ENCODE results near the gene NPAS2.

The NPAS2 gene

GRCh38 chr2:100823665-100824438 lies 3.9 kb downstream of the NPAS2 start:
- no peak for DNase-seq

DNA sequence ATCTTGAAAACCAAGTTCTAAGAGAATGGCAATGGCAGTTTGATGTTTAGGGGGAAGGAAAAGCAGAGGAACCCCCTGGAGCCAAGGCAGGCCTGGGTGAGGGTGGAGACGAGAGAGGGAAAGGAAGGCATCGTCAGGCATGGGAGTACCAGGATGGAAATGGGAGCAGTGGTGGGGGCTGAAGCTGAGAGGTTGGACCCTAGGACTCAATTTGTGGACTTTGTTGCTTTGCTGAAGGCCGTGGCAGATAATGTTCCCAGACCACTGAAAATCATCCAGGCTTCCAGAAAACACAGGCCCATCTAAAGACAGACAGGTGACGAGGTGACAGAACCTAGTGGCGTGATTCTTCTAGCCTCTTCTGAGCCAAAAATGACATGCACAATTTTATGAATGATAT lies 4.9 kb downstream of the NPAS2 start:
- no peak for DNase-seq

DNA sequence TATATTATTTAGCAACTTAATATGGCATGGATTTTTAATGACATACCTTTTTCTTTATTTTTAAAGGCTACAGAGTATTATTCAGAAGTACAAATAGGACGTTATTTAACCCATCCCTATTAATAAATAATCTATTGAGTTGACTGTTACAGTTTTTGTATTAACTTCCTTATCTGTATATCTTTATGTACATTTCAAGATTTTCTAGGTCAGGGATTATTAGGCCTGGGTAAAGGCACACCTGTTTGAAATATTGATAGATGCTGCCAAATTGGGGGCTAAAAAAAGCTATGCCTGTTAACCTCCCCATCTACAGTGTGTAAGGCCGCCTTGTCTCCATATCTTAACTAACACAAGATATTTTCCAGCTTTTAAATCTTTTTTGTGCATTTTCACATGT lies 6.6 kb downstream of the NPAS2 start:
- DNase-seq, result no peak

GRCh38 chr2:100831158-100831750 lies 11.3 kb downstream of the NPAS2 start:
- DNase-seq, result no peak

DNA sequence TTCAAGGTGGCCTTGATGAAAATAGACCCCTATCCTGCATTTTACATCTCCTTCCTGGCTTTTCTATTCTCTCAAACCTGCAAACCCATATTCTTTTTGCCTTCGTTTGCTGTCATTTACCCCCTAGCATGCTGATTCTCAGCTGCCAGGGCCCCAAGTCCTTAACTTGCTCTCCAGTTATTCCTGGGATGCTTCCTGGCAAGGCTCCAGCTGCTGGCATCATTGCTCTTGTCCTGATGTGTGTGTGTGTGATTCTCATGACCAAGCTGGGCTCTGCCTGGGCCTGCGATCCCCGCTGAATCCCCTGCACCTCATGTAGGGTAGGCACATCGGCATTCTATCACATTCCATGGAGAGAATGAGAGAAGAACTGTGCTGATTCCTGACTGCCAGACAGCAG lies 11.9 kb downstream of the NPAS2 start:
- no peak for DNase-seq

- DNase-seq, result no peak
Observed at GRCh38 chr2:100832885-100833284, 12.9 kb downstream of the NPAS2 start.

GRCh38 chr2:100833331-100833730 lies 13.4 kb downstream of the NPAS2 start:
- DNase-seq, result no peak

- no peak for DNase-seq
Observed at GRCh38 chr2:100834221-100834620, 14.3 kb downstream of the NPAS2 start.

DNA sequence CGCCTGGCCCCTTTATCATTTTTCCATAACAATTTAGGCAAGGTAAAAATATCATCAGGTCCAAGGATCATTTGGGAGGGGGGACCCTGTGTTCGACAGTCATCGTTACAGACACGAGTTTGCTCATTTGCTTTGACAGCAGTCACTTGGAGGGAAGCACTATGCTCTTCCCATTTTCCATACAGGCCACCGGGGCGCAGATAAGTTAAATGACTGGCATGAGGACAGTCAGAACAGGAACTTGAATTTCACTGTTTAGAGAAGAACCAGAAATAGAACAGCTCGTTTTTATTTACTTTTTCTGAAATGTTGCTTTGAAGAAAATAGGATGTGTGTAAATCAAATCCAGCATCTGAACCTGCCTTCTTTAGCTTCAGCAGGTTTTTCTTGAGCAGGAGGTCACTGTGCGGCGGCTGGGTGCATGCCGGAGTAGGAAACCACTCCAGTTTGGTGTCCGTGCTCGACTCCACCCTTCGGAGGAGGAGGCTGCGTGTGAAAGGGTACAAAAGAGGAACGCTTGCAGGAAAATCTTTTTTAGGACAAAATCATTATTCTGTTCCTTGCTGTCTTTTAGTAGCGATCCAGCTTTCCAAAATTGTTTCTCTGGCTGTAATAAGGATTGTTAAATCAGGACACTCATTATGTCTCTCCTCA lies 15.2 kb downstream of the NPAS2 start:
- no peak for DNase-seq

- no peak for DNase-seq
Observed at GRCh38 chr2:100840519-100840918, 20.6 kb downstream of the NPAS2 start.

DNA sequence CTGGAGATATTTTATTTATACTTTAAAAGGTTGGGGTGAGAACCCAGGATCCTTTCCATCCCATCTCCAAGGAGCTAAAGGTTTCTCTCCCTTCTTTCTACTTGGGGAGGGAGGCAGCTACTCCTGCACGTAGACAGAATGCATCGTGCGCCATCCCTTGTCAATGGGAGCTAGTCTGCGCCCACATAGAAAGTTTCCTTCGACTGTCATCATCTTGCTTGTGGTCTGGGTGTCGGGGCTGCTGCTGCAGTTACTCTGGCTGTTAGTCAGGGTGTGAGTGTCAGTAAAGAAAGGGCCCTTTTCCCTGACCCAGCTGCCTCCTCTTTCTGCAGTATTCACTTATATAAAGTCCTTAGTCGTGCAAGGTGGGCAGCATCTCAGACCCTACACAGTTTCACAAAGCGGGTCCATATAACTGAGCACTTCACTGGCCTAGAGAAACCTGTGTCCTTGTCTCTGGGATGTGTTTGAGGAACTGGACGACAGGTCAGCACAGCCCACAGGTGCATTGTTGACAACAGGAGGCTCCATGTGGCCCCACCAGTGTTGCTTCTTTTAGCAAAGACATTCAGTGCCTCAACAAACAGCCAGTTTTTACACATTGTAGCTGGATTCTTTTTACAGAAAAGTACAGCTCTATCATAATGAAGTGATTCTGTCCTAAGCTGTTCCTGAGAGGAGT lies 22.4 kb downstream of the NPAS2 start:
- no peak for DNase-seq

DNA sequence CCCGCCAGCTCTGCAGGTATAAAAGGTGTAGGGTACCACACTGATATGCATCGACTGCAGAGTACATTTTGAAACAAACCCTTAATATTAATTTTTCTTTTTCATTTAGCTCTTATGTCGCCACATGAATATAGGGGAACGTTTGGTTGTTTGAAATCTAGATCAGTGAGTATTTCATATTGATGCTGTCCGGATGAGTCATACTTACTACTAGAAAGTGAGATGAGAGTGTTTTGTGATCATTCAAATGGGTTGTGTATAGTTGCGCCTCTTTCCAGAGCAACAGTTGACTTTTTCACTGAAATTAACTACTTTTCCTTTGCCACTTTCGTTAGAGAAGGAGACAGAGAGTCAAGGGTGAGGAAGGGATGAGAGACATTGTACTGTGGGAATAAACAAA lies 24.6 kb downstream of the NPAS2 start:
- no peak for DNase-seq

DNA sequence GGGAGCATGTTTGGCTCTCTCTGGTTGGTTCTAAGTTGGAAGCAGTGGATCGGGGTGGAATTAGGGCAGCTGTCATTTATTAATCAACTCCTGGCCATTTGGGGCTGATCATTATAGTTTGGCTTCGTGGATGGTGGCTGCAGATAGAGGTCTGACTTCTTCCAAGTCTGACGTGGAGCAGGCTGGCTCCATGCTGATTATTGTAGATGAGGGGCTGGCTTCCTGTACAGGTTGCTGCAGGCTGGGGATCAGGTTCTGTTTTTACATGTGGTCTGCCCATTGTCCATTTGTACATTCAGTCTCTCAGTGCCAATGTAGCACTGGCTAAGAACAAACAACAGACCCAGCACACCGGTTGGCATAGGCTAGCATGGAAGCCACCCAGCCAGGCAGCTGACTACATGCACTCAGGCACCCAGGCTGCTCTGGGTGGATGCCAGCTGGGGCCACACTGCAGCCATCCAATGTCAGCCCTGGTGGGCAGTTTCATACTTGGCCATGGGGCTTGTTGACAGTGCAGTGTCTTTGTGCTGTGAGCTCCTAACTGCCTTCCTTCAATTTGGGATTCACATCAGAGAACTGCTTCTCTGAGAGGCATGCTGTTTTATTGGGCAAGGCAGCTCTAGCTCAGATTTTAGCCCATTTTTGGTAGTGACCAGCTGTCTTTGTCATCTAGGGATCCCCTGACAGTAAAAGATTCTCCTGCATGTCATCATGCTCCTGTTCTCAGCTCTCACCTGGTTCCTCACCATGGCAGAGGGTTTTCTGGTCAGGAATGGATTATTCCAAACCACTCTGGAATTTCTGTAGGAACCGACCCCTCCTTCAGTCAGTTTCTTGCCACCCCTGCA lies 25.4 kb downstream of the NPAS2 start:
- DNase-seq, result no peak

DNA sequence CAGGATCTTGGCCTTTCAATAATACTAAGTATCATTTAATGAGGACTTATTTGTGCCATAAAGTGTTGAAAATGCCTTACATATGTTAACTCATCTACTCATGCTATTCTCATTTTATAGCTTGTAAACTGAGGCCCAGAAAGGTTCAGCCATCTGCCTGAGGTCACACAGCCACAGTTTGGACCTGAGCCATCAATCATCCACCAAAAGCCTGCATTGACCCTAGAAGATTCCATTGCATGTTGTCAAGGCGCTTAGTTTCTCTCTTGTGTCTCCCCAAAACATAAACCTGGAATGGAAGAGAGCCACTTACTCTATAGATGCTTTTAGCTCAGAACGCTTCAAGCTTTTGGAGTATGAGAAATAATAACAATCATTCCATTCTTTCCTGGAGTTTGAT lies 26.8 kb downstream of the NPAS2 start:
- DNase-seq, result no peak

DNA sequence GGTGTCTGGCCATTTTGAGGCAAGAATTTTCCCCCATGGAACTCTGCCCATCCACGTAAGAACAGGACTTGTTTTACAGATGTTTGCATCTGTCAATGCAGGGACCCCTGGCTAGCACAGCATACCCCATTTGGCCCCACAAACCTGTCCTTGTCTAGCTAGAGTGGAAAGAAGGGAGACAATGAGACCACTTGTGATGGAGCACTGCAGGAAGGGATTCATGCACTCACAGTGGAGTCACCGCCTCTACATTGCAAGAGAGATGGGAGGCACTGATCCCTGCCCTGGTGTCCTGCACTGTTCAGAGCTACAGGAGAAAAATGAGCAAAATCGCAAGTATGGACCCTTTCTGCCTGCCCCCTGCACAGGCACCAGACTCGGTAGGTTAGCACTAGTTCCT lies 32.5 kb downstream of the NPAS2 start:
- DNase-seq, result no peak

GRCh38 chr2:100852999-100853908 lies 33.3 kb downstream of the NPAS2 start:
- DNase-seq, result no peak

GRCh38 chr2:100853909-100854810 lies 34.2 kb downstream of the NPAS2 start:
- no peak for DNase-seq

- DNase-seq, result no peak
Observed at GRCh38 chr2:100855084-100855483, 35.1 kb downstream of the NPAS2 start.

- no peak for DNase-seq
Observed at GRCh38 chr2:100855606-100856005, 35.7 kb downstream of the NPAS2 start.

DNA sequence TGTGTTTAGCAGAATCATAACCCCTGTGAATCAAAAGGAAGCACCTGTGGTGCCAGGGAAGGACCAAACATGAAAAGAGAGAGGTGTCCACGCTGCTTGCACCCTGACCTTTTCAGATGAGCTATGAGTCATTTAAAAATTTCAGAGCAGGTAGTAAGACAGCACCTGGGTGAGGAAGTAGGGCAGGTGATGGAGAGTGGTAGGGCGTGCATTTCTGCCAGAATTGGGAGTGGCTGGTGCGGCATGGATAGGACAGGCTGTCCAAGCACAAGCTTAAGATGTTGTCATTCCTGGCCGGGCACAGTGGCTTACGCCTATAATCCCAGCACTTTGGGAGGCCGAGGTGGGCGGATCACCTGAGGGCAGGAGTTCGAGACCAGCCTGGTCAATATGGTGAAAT lies 36.8 kb downstream of the NPAS2 start:
- no peak for DNase-seq

DNA sequence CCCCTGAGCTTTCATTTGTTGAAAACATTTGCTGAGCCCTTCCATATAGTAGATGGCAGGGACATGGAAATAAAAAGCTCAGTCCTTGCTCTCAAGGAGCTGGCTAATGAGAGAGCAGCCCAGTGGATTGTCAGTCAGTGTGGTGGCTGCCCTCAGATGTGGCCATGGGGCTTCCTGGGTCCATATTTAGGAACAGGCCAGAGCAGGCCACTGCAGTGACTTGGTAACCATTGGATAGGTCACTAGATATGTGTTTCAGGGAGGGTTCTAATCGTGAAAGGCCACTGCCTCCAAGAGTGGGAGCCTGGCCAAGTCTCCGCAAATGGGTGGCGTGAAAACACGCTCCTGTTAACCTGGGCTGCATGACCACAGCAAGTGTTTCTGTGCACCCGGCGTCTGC lies 37.4 kb downstream of the NPAS2 start:
- no peak for DNase-seq

All from activated CD4-positive, alpha-beta T cell treated with anti-CD3 and anti-CD28 coated beads for 1 hour (primary cell).